HG03575 (cell line): Measurements from ENCODE around the gene SLC9A4.

ENCODE experiments used
- ATAC-seq: cut with Tn5 transposase; IDR thresholded peaks from one replicate; pipeline ENCODE4 v1.9.1; 2021; ENCODE audit not compliant: unreplicated experiment, insufficient number of reproducible peaks, low FRiP score; ENCODE audit errors: extremely low read depth

The SLC9A4 gene, protein sequence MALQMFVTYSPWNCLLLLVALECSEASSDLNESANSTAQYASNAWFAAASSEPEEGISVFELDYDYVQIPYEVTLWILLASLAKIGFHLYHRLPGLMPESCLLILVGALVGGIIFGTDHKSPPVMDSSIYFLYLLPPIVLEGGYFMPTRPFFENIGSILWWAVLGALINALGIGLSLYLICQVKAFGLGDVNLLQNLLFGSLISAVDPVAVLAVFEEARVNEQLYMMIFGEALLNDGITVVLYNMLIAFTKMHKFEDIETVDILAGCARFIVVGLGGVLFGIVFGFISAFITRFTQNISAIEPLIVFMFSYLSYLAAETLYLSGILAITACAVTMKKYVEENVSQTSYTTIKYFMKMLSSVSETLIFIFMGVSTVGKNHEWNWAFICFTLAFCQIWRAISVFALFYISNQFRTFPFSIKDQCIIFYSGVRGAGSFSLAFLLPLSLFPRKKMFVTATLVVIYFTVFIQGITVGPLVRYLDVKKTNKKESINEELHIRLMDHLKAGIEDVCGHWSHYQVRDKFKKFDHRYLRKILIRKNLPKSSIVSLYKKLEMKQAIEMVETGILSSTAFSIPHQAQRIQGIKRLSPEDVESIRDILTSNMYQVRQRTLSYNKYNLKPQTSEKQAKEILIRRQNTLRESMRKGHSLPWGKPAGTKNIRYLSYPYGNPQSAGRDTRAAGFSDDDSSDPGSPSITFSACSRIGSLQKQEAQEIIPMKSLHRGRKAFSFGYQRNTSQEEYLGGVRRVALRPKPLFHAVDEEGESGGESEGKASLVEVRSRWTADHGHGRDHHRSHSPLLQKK

GRCh38 chr2:102473020-102473419 lies at the start of gene SLC9A4:
Gene SLC9A4, plus strand, starts transcription at chr2:102473226. Its CDS starts 534 bp downstream, at chr2:102473760.
- ATAC-seq = no peak

- ATAC-seq = no peak
Measured at GRCh38 chr2:102423368-102423767, 49.7 kb upstream of the SLC9A4 start.

DNA sequence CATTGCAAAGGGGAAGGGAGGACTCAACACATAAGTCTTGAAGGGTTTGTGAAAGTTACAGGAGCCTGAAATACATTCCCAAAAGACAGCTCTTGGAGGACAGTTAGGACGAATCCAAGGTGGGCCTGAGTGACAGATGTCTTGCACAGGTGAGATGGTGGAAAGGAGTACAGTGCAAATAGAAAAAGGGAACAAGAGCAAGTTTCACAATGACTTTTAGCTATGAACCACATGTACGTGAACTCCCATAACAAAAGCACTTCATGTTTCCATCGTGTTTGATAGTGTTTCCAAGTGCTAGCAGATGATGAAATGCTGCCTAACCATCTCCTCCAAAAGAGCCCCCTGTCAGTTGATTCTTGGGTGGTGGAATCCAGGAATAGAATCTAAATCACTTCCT lies 48.3 kb upstream of the SLC9A4 start:
- ATAC-seq = peak; percentile 91

GRCh38 chr2:102425441-102426132 lies 47.4 kb upstream of the SLC9A4 start:
- no peak for ATAC-seq

- ATAC-seq = no peak
Measured at GRCh38 chr2:102427249-102427648, 45.8 kb upstream of the SLC9A4 start.

- no peak for ATAC-seq
Measured at GRCh38 chr2:102428573-102428972, 44.5 kb upstream of the SLC9A4 start.

DNA sequence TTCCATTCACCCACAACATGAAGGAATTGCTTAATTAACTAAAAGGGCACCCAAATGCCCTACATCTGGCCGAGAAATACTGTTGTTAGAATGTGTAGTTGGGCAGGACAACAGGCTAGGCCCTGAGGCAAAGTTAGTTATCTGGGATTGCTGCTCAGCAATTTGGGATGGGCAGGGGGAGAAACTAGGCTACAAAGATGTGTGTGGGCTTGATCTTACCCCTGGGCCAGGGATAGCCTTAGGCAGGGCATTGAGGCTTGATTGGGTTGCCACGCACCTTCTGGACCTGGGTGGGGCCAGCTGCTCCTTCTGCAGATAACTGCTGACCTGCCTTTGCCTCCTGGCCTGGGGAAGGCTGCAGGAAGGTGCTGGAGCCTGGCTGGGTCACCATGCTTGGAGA lies 40.6 kb upstream of the SLC9A4 start:
- ATAC-seq = no peak

GRCh38 chr2:102433973-102434654 lies 38.9 kb upstream of the SLC9A4 start:
- ATAC-seq = no peak

- no peak for ATAC-seq
Measured at GRCh38 chr2:102434655-102435381, 38.2 kb upstream of the SLC9A4 start.

- ATAC-seq = no peak
Measured at GRCh38 chr2:102435741-102436140, 37.3 kb upstream of the SLC9A4 start.

DNA sequence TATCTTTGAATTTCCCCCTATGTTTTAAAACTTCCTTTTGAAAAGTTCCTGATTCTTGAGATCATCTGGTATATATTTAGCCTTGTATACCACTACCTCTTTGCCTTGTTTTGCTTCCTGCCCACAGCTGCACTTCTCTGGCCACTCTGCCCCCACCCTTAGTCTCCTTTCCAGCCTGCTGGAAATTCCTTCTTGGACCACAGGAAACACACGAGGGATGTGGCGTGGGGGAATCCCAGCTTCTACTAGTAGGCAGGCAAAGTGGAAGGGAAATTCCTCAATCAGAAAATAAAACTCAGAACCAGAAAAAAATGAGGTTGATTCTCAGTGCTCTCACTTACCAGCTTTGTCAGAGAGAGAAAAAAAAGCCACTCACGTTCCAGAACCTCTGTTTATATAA lies 36.7 kb upstream of the SLC9A4 start:
- ATAC-seq = no peak

DNA sequence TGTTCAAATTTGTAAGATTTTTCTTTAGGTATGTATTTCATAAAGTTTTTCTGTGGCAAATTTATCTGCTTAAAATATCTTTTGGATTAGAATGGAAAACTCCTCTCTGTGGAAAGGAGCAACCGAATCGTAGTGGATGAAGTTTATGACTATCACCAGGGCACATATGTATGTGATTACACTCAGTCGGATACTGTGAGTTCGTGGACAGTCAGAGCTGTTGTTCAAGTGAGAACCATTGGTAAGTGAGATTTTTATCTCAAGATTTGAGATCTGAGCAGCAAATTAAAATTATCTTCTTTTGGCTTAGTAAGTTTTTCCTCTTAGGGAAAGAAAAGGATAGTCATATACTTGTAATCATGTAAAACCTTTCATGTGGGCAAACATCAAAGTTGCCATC lies 35.9 kb upstream of the SLC9A4 start:
- ATAC-seq = no peak

- ATAC-seq = no peak
Measured at GRCh38 chr2:102438111-102438510, 34.9 kb upstream of the SLC9A4 start.

DNA sequence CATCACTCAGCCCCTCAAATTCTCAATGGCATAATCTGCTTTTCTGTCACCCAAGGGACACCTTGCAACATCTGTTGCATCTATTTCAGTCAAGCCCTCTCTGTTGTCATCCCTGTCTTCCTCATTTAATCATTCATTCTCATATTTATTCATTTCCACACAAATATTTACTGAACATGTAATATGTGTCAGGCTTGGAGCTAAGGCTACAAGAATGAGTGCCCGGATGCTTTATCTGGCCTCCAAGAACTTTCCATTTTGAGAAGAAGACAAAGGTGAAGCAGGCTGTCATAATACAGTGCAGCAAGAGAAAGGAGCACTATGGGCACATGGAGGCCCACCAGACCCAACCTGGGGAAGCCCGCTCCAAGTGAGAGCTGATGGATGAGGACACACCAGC lies 34.4 kb upstream of the SLC9A4 start:
- no peak for ATAC-seq

- ATAC-seq = no peak
Measured at GRCh38 chr2:102439065-102439695, 33.8 kb upstream of the SLC9A4 start.

GRCh38 chr2:102442967-102443828 lies 29.8 kb upstream of the SLC9A4 start:
- no peak for ATAC-seq

- ATAC-seq = no peak
Measured at GRCh38 chr2:102444233-102444632, 28.8 kb upstream of the SLC9A4 start.
